Transverse colon (tissue), 4 donors: ENCODE results near the gene MYH16. TPM values are rescaled to one million over a fixed set of nuclear protein-coding genes. Genes with fewer than 3 reads are reported as not detected.

ENCODE experiments used
- DNase-seq: peaks from one replicate; pipeline ENCODE4 v3.0.0-alpha.2; 2019
- H3K27ac ChIP-seq, 4 donors: fragments of 200-600 bp; sonication (generic); 2 replicates each; pipeline ENCODE4 v1.5.1; 2016 to 2018; ENCODE audit warnings: inconsistent platforms in 4 of 4
- H3K27me3 ChIP-seq: fragments of 200-600 bp; sonication (generic); 2 replicates; pipeline ENCODE4 v1.5.1; 2017; ENCODE audit warnings: inconsistent platforms
- H3K36me3 ChIP-seq, 4 donors: fragments of 200-600 bp; sonication (generic); 2 replicates each; pipeline ENCODE4 v1.5.1; 2017 to 2019; ENCODE audit warnings: inconsistent platforms in 4 of 4
- H3K4me1 ChIP-seq, 4 donors: fragments of 200-600 bp; sonication (generic); 2 replicates each; pipeline ENCODE4 v1.5.1; 2017 to 2020; ENCODE audit warnings: inconsistent platforms in 4 of 4
- H3K4me3 ChIP-seq, 4 donors: fragments of 200-600 bp; sonication (generic); 1 replicate in 1 of 4; 2 replicates in 3 of 4; pipeline versions ENCODE4 v1.5.1 to v1.6.1; 2017 to 2019; ENCODE audit warnings: inconsistent platforms in 4 of 4
- H3K9me3 ChIP-seq, 2 donors: fragments of 200-600 bp; sonication (generic); 2 replicates each; pipeline ENCODE4 v1.5.1; 2017 to 2019; ENCODE audit warnings: inconsistent platforms in 2 of 2
- CTCF ChIP-seq, 5 experiments: fragments of 200-600 bp in 3 of 5; fragments of 450-650 bp in 2 of 5; sonication (generic) in 3 of 5; IDR thresholded peaks; 1 replicate in 2 of 5; 2 replicates in 3 of 5; pipeline ENCODE4 v1.5.1; 2016 to 2017; ENCODE audit warnings: antibody characterized with exemption in 5 of 5, inconsistent platforms in 3 of 5, mild to moderate bottlenecking in 2 of 5, moderate library complexity in 1 of 5
- EP300 ChIP-seq: sonication (generic); formaldehyde crosslinking; IDR thresholded peaks from one replicate; pipeline ENCODE4 v1.6.1; 2017; ENCODE audit warnings: antibody characterized with exemption, low read depth
- POLR2A ChIP-seq: fragments of 450-650 bp; IDR thresholded peaks from one replicate; pipeline ENCODE4 v1.6.1; 2016; ENCODE audit warnings: antibody characterized with exemption, mild to moderate bottlenecking, moderate library complexity
- POLR2AphosphoS5 ChIP-seq, 3 donors: sonication (generic); formaldehyde crosslinking; IDR thresholded peaks; one replicate each; pipeline ENCODE4 v1.6.1; 2016; ENCODE audit warnings: antibody characterized with exemption in 3 of 3
- whole genome bisulfite sequencing, 2 donors: methylation state at CpG; one replicate each; pipeline ENCODE4 v1.1.5; 2018; ENCODE audit warnings: low coverage in 1 of 2; 5-methylcytosine and 5-hydroxymethylcytosine counted together
- in situ Hi-C, 4 donors: fragments of 200-750 bp; cut with MboI; loops; one replicate each; pipeline versions ENCODE4 v1.15.0 to v1.15.1; 2017; ENCODE audit warnings: low sequenced_read_pairs in 3 of 4, low pct_ligation_motif_present in 1 of 4, low pct_unique_long_range_greater_than_20kb in 1 of 4
- intact Hi-C: fragments of 100-400 bp; cut with DNase I; formaldehyde crosslinking; loops from one replicate; pipeline ENCODE4 v1.15.1; 2023; ENCODE audit warnings: low total_unique reads
- total RNA-seq, 4 donors: library from RNA; depleted of rRNA; stranded (reverse); fragments of >200 nt; gene quantifications; one replicate each; pipeline ENCODE4 v1.1.0, GENCODE V29; 2016

MYH16 gene
- total RNA-seq, 4 donors from 2014 or later = not detected

- no peak for DNase-seq
- TF ChIP-seq EP300 = no peak
- H3K9me3 ChIP-seq = no peaks in the 10 kb centered on the region
- intact Hi-C loops (no loop called here), in situ Hi-C loops (no loop called here)
- H3K36me3 ChIP-seq = no peaks in the 10 kb centered on the region
- no peak overlapping the region for H3K27ac ChIP-seq
- no peak overlapping the region for H3K4me3 ChIP-seq
- H3K27me3 ChIP-seq = no peaks in the 10 kb centered on the region
- H3K4me1 ChIP-seq = no peaks in the 10 kb centered on the region
- 68% methylated on average over 2 of the region's 2 CpGs; no CpG with 5 or more reads in 1 of the 2 donors for WGBS, 2 donors
Observed at GRCh38 chr7:99254390-99254789, 18.2 kb upstream of the MYH16 start.

- H3K27ac ChIP-seq = no peak overlapping the region
- intact Hi-C loops (no loop called here), in situ Hi-C loops (no loop called here)
- WGBS, 2 donors = 73% methylated on average over 4 of the region's 4 CpGs; no CpG with 5 or more reads in 1 of the 2 donors
- H3K4me3 ChIP-seq = no peak overlapping the region
- no peaks in the 10 kb centered on the region for H3K9me3 ChIP-seq
- no peaks in the 10 kb centered on the region for H3K36me3 ChIP-seq
- H3K27me3 ChIP-seq = no peaks in the 10 kb centered on the region
- TF ChIP-seq POLR2AphosphoS5 (IDR thresholded peaks at IDR 0.05) (no peak), POLR2A (no peak), EP300 (no peak), CTCF (IDR thresholded peaks at IDR 0.05) (no peak)
- H3K4me1 ChIP-seq = no peaks in the 10 kb centered on the region
- no peak for DNase-seq
Observed at GRCh38 chr7:99255463-99255862, 17.2 kb upstream of the MYH16 start.

GRCh38 chr7:99257065-99257464, 15.6 kb upstream of the MYH16 start:
- no peak for DNase-seq
- intact Hi-C loops (no loop called here), in situ Hi-C loops (no loop called here)
- H3K9me3 ChIP-seq = no peaks in the 10 kb centered on the region
- H3K27ac ChIP-seq = no peak overlapping the region
- TF ChIP-seq POLR2AphosphoS5 (IDR thresholded peaks at IDR 0.05) = no peak
- TF ChIP-seq CTCF (IDR thresholded peaks at IDR 0.05) = no peak
- no peak for TF ChIP-seq POLR2A
- TF ChIP-seq EP300 = no peak
- no peaks in the 10 kb centered on the region for H3K36me3 ChIP-seq
- 86% methylated on average over 10 of the region's 10 CpGs; no CpG with 5 or more reads in 1 of the 2 donors for WGBS, 2 donors
- H3K27me3 ChIP-seq = no peaks in the 10 kb centered on the region
- no peak overlapping the region for H3K4me3 ChIP-seq
- H3K4me1 ChIP-seq = no peaks in the 10 kb centered on the region

- 91 to 100% methylated on average over 2 to 7 of the region's 7 CpGs for WGBS, 2 donors
- no peak for DNase-seq
- H3K27ac ChIP-seq = no peak overlapping the region
- H3K36me3 ChIP-seq = no peaks in the 10 kb centered on the region
- in situ Hi-C loops (no loop called here), intact Hi-C loops (no loop called here)
- no peak overlapping the region for H3K4me3 ChIP-seq
- TF ChIP-seq POLR2A (no peak), EP300 (no peak), POLR2AphosphoS5 (IDR thresholded peaks at IDR 0.05) (no peak), CTCF (IDR thresholded peaks at IDR 0.05) (no peak)
- H3K4me1 ChIP-seq = no peaks in the 10 kb centered on the region
- H3K9me3 ChIP-seq = no peaks in the 10 kb centered on the region
- H3K27me3 ChIP-seq = no peaks in the 10 kb centered on the region
Observed at GRCh38 chr7:99257675-99258074, 15.0 kb upstream of the MYH16 start.

- Histone ChIP-seq H3K27ac (no peak overlapping the region), H3K36me3 (no peaks in the 10 kb centered on the region), H3K9me3 (no peaks in the 10 kb centered on the region), H3K4me3 (no peak overlapping the region), H3K27me3 (no peaks in the 10 kb centered on the region), H3K4me1 (no peaks in the 10 kb centered on the region)
- in situ Hi-C loops (no loop called here), intact Hi-C loops (no loop called here)
- WGBS, 2 donors = 66 to 86% methylated on average over 1 to 2 of the region's 2 CpGs
- TF ChIP-seq EP300 = no peak
- no peak for TF ChIP-seq POLR2AphosphoS5 (IDR thresholded peaks at IDR 0.05)
- TF ChIP-seq POLR2A = no peak
- TF ChIP-seq CTCF (IDR thresholded peaks at IDR 0.05) = no peak
- DNase-seq = no peak
Observed at GRCh38 chr7:99258501-99258900, 14.1 kb upstream of the MYH16 start.
